ENCODE data around the gene JADE1. TPM values are rescaled to one million over a fixed set of nuclear protein-coding genes. Genes with fewer than 3 reads are reported as not detected.

The JADE1 gene
- total RNA-seq, 5 donors from 2014 or later (not counting 1 experiment from before 2014, with no cell fraction given) = 51.3 to 63.0 (median 56.6) TPM

- ChIA-PET POLR2A (no interaction called here), CTCF (no interaction called here)
- 100% methylated on average over 1 of the region's 3 CpGs for WGBS (ENCODE audit: insufficient coverage)
- peaks cover 22% of the 10 kb centered on the region for H3K36me3 Mint-ChIP-seq
- no peak overlapping the region for H3K4me3 ChIP-seq (ENCODE audit: control insufficient read depth in 1 of 2, extremely low read depth in 1 of 2, low read length in 1 of 2)
- no peak for ATAC-seq (replicated peaks in 1 of 4)
- no peak overlapping the region for H3K4me3 Mint-ChIP-seq
- peaks cover 68 to 78% (median 74%) of the 10 kb centered on the region in 3 donors for H3K4me1 Mint-ChIP-seq
- no peaks in the 10 kb centered on the region for H3K27me3 ChIP-seq (replicated peaks in 1 of 2; ENCODE audit: control insufficient read depth in 2 of 2, extremely low read depth in 1 of 2, insufficient read depth in 2 of 2, low read length in 1 of 2)
- peaks cover 4 to 14% of the 10 kb centered on the region in 2 experiments for H3K4me1 ChIP-seq (ENCODE audit: control insufficient read depth in 1 of 2, extremely low read depth in 1 of 2, insufficient read depth in 2 of 2, low read length in 2 of 2)
- no peaks in the 10 kb centered on the region for H3K9me3 Mint-ChIP-seq
- no peak for DNase-seq
- no peaks in the 10 kb centered on the region for H3K9me3 ChIP-seq
- peaks cover 8 to 35% of the 10 kb centered on the region in 2 donors for H3K36me3 ChIP-seq (ENCODE audit: control insufficient read depth in 2 of 2, extremely low read depth in 1 of 2, insufficient read depth in 1 of 2, low read length in 1 of 2)
- no peak overlapping the region for H3K27ac ChIP-seq (ENCODE audit: low read length)
- no peaks in the 10 kb centered on the region for H3K27me3 Mint-ChIP-seq
- H3K27ac Mint-ChIP-seq = no peak overlapping the region
Observed at GRCh38 chr4:128837679-128838078, 28.2 kb downstream of the JADE1 start.

DNA sequence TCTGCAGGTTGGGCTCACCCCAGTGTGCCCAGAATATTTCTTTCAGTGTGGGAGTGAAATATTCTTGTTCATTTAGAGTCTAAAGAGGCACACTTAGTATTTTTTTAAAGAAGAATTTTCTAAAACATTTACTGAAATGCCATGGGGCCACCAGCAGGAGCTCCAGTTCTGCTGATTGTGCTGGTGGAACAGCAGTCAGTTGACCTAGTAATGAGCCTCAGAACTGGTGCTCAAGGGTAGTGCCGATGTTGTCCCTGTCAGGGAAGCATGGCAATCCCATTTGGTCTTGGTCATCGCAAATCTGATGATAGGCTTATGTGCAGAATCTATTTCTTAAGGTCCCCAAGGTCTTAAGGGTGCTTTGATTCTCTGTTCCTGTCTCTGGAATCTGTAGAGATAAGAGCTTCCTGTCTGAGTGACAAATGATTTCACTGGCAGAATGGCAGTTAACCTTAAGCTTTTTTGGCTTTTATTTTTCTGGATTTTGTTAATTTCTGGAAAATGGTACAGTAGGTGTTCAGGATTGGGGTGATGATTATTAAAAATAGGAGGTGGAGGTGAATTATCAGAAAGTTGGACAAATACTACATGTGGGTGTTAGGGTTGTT lies 31.3 kb downstream of the JADE1 start:
- 95% methylated on average over 2 of the region's 2 CpGs for WGBS (ENCODE audit: insufficient coverage)
- H3K27ac Mint-ChIP-seq = peak overlapping the region; percentile 40 to 78
- Histone ChIP-seq H3K27ac (ENCODE audit: low read length) (no peak overlapping the region), H3K4me1 (ENCODE audit: control insufficient read depth in 1 of 2, extremely low read depth in 1 of 2, insufficient read depth in 2 of 2, low read length in 2 of 2) (peaks cover 4 to 11% of the 10 kb centered on the region in 2 experiments), H3K4me3 (ENCODE audit: control insufficient read depth in 1 of 2, extremely low read depth in 1 of 2, low read length in 1 of 2) (no peak overlapping the region), H3K36me3 (ENCODE audit: control insufficient read depth in 2 of 2, extremely low read depth in 1 of 2, insufficient read depth in 1 of 2, low read length in 1 of 2) (peaks cover 4 to 36% of the 10 kb centered on the region in 2 donors), H3K9me3 (no peaks in the 10 kb centered on the region), H3K27me3 (replicated peaks in 1 of 2; ENCODE audit: control insufficient read depth in 2 of 2, extremely low read depth in 1 of 2, insufficient read depth in 2 of 2, low read length in 1 of 2) (no peaks in the 10 kb centered on the region)
- peak overlapping the region in 1 of 3 donors; percentile 16 for H3K4me3 Mint-ChIP-seq
- peak in 2 of 4 experiments; percentile 23 to 36 for ATAC-seq (replicated peaks in 1 of 4)
- no peaks in the 10 kb centered on the region for H3K27me3 Mint-ChIP-seq
- no peak for DNase-seq
- H3K36me3 Mint-ChIP-seq = peaks cover 30% of the 10 kb centered on the region
- no peaks in the 10 kb centered on the region for H3K9me3 Mint-ChIP-seq
- ChIA-PET CTCF (interaction anchor here (0.5 to 1.3 kb wide), 5 partner anchors 14 to 745 kb away, joined by 3 to 12 read pairs (median 4); no protein-coding TSS in a partner anchor), POLR2A (interaction anchor here in 1 of 2 donors (0.6 kb wide), 1 partner anchor 70 kb away, joined by 3 read pairs; no protein-coding TSS in a partner anchor)
- H3K4me1 Mint-ChIP-seq = peaks cover 55 to 63% (median 62%) of the 10 kb centered on the region in 3 donors

DNA sequence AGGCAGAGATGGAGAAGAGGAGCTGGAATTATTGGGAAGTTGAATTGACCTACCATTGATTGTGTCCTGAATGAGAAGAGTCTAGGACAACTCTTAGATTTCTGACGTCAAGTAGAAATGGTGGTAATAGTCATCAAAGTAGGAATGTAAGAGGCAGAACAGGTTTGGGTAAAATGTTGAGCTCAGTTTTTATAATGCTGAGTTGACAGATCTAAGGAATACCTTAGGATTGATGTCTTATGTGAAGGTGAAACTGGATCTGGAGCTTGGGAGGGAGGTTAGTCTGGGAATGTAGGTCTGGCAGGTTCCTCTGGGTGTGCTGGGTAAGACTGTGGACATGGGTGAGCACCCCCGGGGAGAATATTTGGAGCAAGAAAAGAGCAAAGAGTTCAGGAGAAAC lies 31.9 kb downstream of the JADE1 start:
- Mint-ChIP-seq H3K9me3 (no peaks in the 10 kb centered on the region), H3K27me3 (no peaks in the 10 kb centered on the region), H3K27ac (peak overlapping the region; percentile 64 to 78), H3K4me3 (no peak overlapping the region), H3K36me3 (peaks cover 36% of the 10 kb centered on the region), H3K4me1 (peaks cover 53 to 59% (median 57%) of the 10 kb centered on the region in 3 donors)
- CTCF ChIA-PET = interaction anchor here (0.7 to 1.3 kb wide), 6 partner anchors 9 to 59 kb away, joined by 3 to 5 read pairs (median 4); no protein-coding TSS in a partner anchor
- POLR2A ChIA-PET = interaction anchor here in 1 of 2 donors (0.5 kb wide), 1 partner anchor 278 kb away, joined by 3 read pairs; no protein-coding TSS in a partner anchor
- Histone ChIP-seq H3K4me3 (ENCODE audit: control insufficient read depth in 1 of 2, extremely low read depth in 1 of 2, low read length in 1 of 2) (no peak overlapping the region), H3K9me3 (no peaks in the 10 kb centered on the region), H3K27me3 (replicated peaks in 1 of 2; ENCODE audit: control insufficient read depth in 2 of 2, extremely low read depth in 1 of 2, insufficient read depth in 2 of 2, low read length in 1 of 2) (no peaks in the 10 kb centered on the region), H3K36me3 (ENCODE audit: control insufficient read depth in 2 of 2, extremely low read depth in 1 of 2, insufficient read depth in 1 of 2, low read length in 1 of 2) (peaks cover 5 to 42% of the 10 kb centered on the region in 2 donors), H3K27ac (ENCODE audit: low read length) (no peak overlapping the region), H3K4me1 (ENCODE audit: control insufficient read depth in 1 of 2, extremely low read depth in 1 of 2, insufficient read depth in 2 of 2, low read length in 2 of 2) (peaks cover 4 to 10% of the 10 kb centered on the region in 2 experiments)
- WGBS (ENCODE audit: insufficient coverage) = 95% methylated on average over 2 of the region's 2 CpGs
- DNase-seq (no peak), ATAC-seq (replicated peaks in 1 of 4) (no peak)

- CTCF ChIA-PET = no interaction called here
- DNase-seq = no peak
- 93% methylated on average over 4 of the region's 4 CpGs for WGBS (ENCODE audit: insufficient coverage)
- peaks cover 20 to 25% (median 24%) of the 10 kb centered on the region in 3 donors for H3K4me1 Mint-ChIP-seq
- peaks cover 61% of the 10 kb centered on the region for H3K36me3 Mint-ChIP-seq
- Histone ChIP-seq H3K4me1 (ENCODE audit: control insufficient read depth in 1 of 2, extremely low read depth in 1 of 2, insufficient read depth in 2 of 2, low read length in 2 of 2) (peaks cover 2 to 7% of the 10 kb centered on the region in 2 experiments), H3K36me3 (ENCODE audit: control insufficient read depth in 2 of 2, extremely low read depth in 1 of 2, insufficient read depth in 1 of 2, low read length in 1 of 2) (peaks cover 21 to 76% of the 10 kb centered on the region in 2 donors), H3K27me3 (replicated peaks in 1 of 2; ENCODE audit: control insufficient read depth in 2 of 2, extremely low read depth in 1 of 2, insufficient read depth in 2 of 2, low read length in 1 of 2) (no peaks in the 10 kb centered on the region), H3K27ac (ENCODE audit: low read length) (no peak overlapping the region), H3K9me3 (no peaks in the 10 kb centered on the region), H3K4me3 (ENCODE audit: control insufficient read depth in 1 of 2, extremely low read depth in 1 of 2, low read length in 1 of 2) (no peak overlapping the region)
- no peak overlapping the region for H3K4me3 Mint-ChIP-seq
- peak overlapping the region in 1 of 2 donors; percentile 12 for H3K27ac Mint-ChIP-seq
- H3K27me3 Mint-ChIP-seq = no peaks in the 10 kb centered on the region
- no peak for ATAC-seq (replicated peaks in 1 of 4)
- POLR2A ChIA-PET = no interaction called here
- H3K9me3 Mint-ChIP-seq = no peaks in the 10 kb centered on the region
Observed at GRCh38 chr4:128844931-128845330, 35.4 kb downstream of the JADE1 start.

- Histone ChIP-seq H3K9me3 (no peaks in the 10 kb centered on the region), H3K36me3 (ENCODE audit: control insufficient read depth in 2 of 2, extremely low read depth in 1 of 2, insufficient read depth in 1 of 2, low read length in 1 of 2) (peaks cover 18 to 87% of the 10 kb centered on the region in 2 donors), H3K27me3 (replicated peaks in 1 of 2; ENCODE audit: control insufficient read depth in 2 of 2, extremely low read depth in 1 of 2, insufficient read depth in 2 of 2, low read length in 1 of 2) (no peaks in the 10 kb centered on the region), H3K4me3 (ENCODE audit: control insufficient read depth in 1 of 2, extremely low read depth in 1 of 2, low read length in 1 of 2) (no peak overlapping the region), H3K27ac (ENCODE audit: low read length) (no peak overlapping the region), H3K4me1 (ENCODE audit: control insufficient read depth in 1 of 2, extremely low read depth in 1 of 2, insufficient read depth in 2 of 2, low read length in 2 of 2) (no peaks in the 10 kb centered on the region)
- DNase-seq = no peak
- 97% methylated on average over 3 of the region's 4 CpGs for WGBS (ENCODE audit: insufficient coverage)
- ChIA-PET CTCF (no interaction called here), POLR2A (interaction anchor here in 1 of 2 donors (0.7 kb wide), 1 partner anchor 621 kb away, joined by 3 read pairs; no protein-coding TSS in a partner anchor)
- H3K9me3 Mint-ChIP-seq = no peaks in the 10 kb centered on the region
- H3K4me1 Mint-ChIP-seq = peaks cover 10 to 14% (median 13%) of the 10 kb centered on the region in 3 donors
- ATAC-seq (replicated peaks in 1 of 4) = no peak
- H3K4me3 Mint-ChIP-seq = no peak overlapping the region
- H3K27me3 Mint-ChIP-seq = no peaks in the 10 kb centered on the region
- H3K36me3 Mint-ChIP-seq = peaks cover 66% of the 10 kb centered on the region
- no peak overlapping the region for H3K27ac Mint-ChIP-seq
Observed at GRCh38 chr4:128846063-128846462, 36.6 kb downstream of the JADE1 start.

DNA sequence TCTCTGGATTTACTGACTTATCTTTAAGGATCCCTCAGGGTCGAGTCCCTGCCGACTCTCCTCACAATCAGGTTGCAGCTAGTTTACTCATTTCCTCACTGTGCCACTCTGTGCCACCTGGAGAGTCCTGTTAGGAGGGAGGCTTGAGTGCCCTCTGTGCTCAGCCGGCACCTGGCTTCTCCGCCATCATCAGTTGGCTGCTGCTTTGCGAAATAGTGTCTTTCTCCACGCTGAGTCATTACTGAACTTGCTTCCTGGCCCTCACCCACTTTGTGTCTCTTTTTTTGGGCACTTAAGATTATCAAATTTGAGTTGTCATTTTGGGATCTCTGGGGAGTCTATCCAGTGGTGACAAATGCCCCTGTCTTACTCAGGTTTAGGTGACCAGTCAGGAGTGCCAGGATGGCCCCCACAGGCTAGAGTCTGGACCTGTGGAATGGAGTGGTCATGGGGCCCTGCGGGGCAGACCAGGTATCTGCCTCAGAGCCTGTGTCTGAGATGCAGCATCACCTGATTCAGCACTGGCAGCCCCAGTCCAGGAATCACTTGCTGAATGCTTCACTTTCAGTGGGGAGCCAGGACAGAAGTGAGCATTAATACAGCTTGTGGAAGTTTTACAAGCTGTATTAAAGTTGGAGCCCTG lies 37.7 kb downstream of the JADE1 start:
- H3K4me3 ChIP-seq (ENCODE audit: control insufficient read depth in 1 of 2, extremely low read depth in 1 of 2, low read length in 1 of 2) = no peak overlapping the region
- peaks cover 18 to 95% of the 10 kb centered on the region in 2 donors for H3K36me3 ChIP-seq (ENCODE audit: control insufficient read depth in 2 of 2, extremely low read depth in 1 of 2, insufficient read depth in 1 of 2, low read length in 1 of 2)
- ChIA-PET CTCF (no interaction called here), POLR2A (no interaction called here)
- Mint-ChIP-seq H3K27me3 (no peaks in the 10 kb centered on the region), H3K9me3 (no peaks in the 10 kb centered on the region), H3K4me3 (no peak overlapping the region), H3K36me3 (peaks cover 73% of the 10 kb centered on the region), H3K4me1 (peaks cover 4 to 9% (median 5%) of the 10 kb centered on the region in 3 donors), H3K27ac (peak overlapping the region in 1 of 2 donors; percentile 41)
- no peaks in the 10 kb centered on the region for H3K4me1 ChIP-seq (ENCODE audit: control insufficient read depth in 1 of 2, extremely low read depth in 1 of 2, insufficient read depth in 2 of 2, low read length in 2 of 2)
- H3K9me3 ChIP-seq = no peaks in the 10 kb centered on the region
- no peaks in the 10 kb centered on the region for H3K27me3 ChIP-seq (replicated peaks in 1 of 2; ENCODE audit: control insufficient read depth in 2 of 2, extremely low read depth in 1 of 2, insufficient read depth in 2 of 2, low read length in 1 of 2)
- H3K27ac ChIP-seq (ENCODE audit: low read length) = no peak overlapping the region
- ATAC-seq (replicated peaks in 1 of 4) (no peak), DNase-seq (no peak)
- WGBS (ENCODE audit: insufficient coverage) = 83% methylated on average over 4 of the region's 7 CpGs
